ENCODE results near the gene ADCY4.
"Not testable (repeated sequence)": the region's sequence is repeated elsewhere in the genome, so short reads cannot be mapped to it uniquely, and the experiment has no call there.

Gene ADCY4

GRCh38 chr14:24366721-24367513 is 32.0 kb upstream of the ADCY4 start:
- peak; percentile 96 for DNase-seq

- DNase-seq: no peak
Observed at GRCh38 chr14:24366413-24366720, 31.5 kb upstream of the ADCY4 start.

GRCh38 chr14:24365600-24366412 is 30.9 kb upstream of the ADCY4 start:
- peak; percentile 94 for DNase-seq

- no peak for DNase-seq
Observed at GRCh38 chr14:24364841-24365240, 30.0 kb upstream of the ADCY4 start.

- DNase-seq: no peak
Observed at GRCh38 chr14:24363401-24363800, 28.5 kb upstream of the ADCY4 start.

- DNase-seq: peak; percentile 77
Observed at GRCh38 chr14:24362241-24362960, 27.5 kb upstream of the ADCY4 start.

- no peak for DNase-seq
Observed at GRCh38 chr14:24361326-24361725, 26.5 kb upstream of the ADCY4 start.

GRCh38 chr14:24360281-24360680 is 25.4 kb upstream of the ADCY4 start:
- no peak for DNase-seq

GRCh38 chr14:24356208-24356607 is 21.3 kb upstream of the ADCY4 start:
- DNase-seq: no peak

GRCh38 chr14:24355009-24355408 is 20.1 kb upstream of the ADCY4 start:
- DNase-seq: no peak

- DNase-seq: not testable (repeated sequence)
Observed at GRCh38 chr14:24354482-24354825, 19.6 kb upstream of the ADCY4 start.

- DNase-seq: peak; percentile 61
Observed at GRCh38 chr14:24353559-24354481, 18.9 kb upstream of the ADCY4 start.

GRCh38 chr14:24351517-24351916 is 16.6 kb upstream of the ADCY4 start:
- DNase-seq: peak; percentile 45

GRCh38 chr14:24349742-24350141 is 14.9 kb upstream of the ADCY4 start:
- no peak for DNase-seq

GRCh38 chr14:24348186-24348585 is 13.3 kb upstream of the ADCY4 start:
- no peak for DNase-seq

- no peak for DNase-seq
Observed at GRCh38 chr14:24347134-24347533, 12.3 kb upstream of the ADCY4 start.

- no peak for DNase-seq
Observed at GRCh38 chr14:24343795-24344660, 9.2 kb upstream of the ADCY4 start.

- no peak for DNase-seq
Observed at GRCh38 chr14:24342889-24343288, 8.0 kb upstream of the ADCY4 start.

GRCh38 chr14:24340606-24341005 is 5.7 kb upstream of the ADCY4 start:
- DNase-seq: no peak

GRCh38 chr14:24339284-24340151 is 4.6 kb upstream of the ADCY4 start, which contains the start of gene RIPK3:
TSS of gene RIPK3 (minus strand) at chr14:24339991. CDS start at chr14:24339826, 165 bp downstream.
- no peak for DNase-seq

All from EL (cell line).